Measurements from ENCODE around the gene TPSD1. TPM values are rescaled to one million over a fixed set of nuclear protein-coding genes. Genes with fewer than 3 reads are reported as not detected.

Gene TPSD1
- polyA plus RNA-seq, 3 donors = not detected

GRCh38 chr16:1216296-1216619, 39.6 kb upstream of the TPSD1 start:
- TF ChIP-seq CTCF (IDR thresholded peaks at IDR 0.05) = no peak
- intact Hi-C loops (cut with micrococcal nuclease) = loop anchor here in 1 of 2 donors (10.0 kb wide), 1 partner anchor 49 kb away; no protein-coding TSS in a partner anchor
- Histone ChIP-seq H3K9me3 (replicated peaks in 1 of 2; ENCODE audit: control insufficient read depth in 1 of 2, insufficient read depth in 1 of 2, low read length in 2 of 2) (no peaks in the 10 kb centered on the region), H2AFZ (ENCODE audit: insufficient read depth, low read depth, low read length, poor library complexity, severe bottlenecking) (no peak overlapping the region), H3K4me1 (ENCODE audit: control insufficient read depth in 1 of 2, insufficient read depth in 2 of 2, low read length in 2 of 2) (no peaks in the 10 kb centered on the region), H4K20me1 (ENCODE audit: insufficient read depth, low read length) (no peaks in the 10 kb centered on the region), H3K27ac (ENCODE audit: low read depth in 1 of 2, low read length in 2 of 2) (no peak overlapping the region), H3K4me3 (replicated peaks in 1 of 3; ENCODE audit: low read depth in 2 of 3, low read length in 3 of 3) (no peak overlapping the region), H3K4me2 (replicated peaks; ENCODE audit: extremely low read depth, low read length, poor library complexity, severe bottlenecking) (no peak overlapping the region), H3K9ac (ENCODE audit: insufficient read depth, low read length, poor library complexity, severe bottlenecking) (no peak overlapping the region), H3K36me3 (replicated peaks in 1 of 2; ENCODE audit: control insufficient read depth in 1 of 2, insufficient read depth in 2 of 2, low read length in 2 of 2) (no peaks in the 10 kb centered on the region), H3K79me2 (ENCODE audit: insufficient read depth, low read length) (no peaks in the 10 kb centered on the region), H3K27me3 (ENCODE audit: control insufficient read depth in 2 of 2, insufficient read depth in 2 of 2, low read length in 2 of 2) (no peaks in the 10 kb centered on the region)
- H3K27me3 Mint-ChIP-seq (ENCODE audit: low read depth in 3 of 3) = peaks cover 0 to 6% (median 0%) of the 10 kb centered on the region in 3 donors
- WGBS (ENCODE audit: insufficient coverage) = 87% methylated on average over 12 of the region's 12 CpGs
- H3K9me3 Mint-ChIP-seq = peaks cover 0 to 3% (median 0%) of the 10 kb centered on the region in 7 donors
- H3K36me3 Mint-ChIP-seq = no peaks in the 10 kb centered on the region
- H3K4me3 Mint-ChIP-seq = no peak overlapping the region
- no peak for DNase-seq
- H3K27ac Mint-ChIP-seq = no peak overlapping the region
- no peaks in the 10 kb centered on the region for H3K4me1 Mint-ChIP-seq

- H2AFZ ChIP-seq (ENCODE audit: insufficient read depth, low read depth, low read length, poor library complexity, severe bottlenecking) = no peak overlapping the region
- H3K4me2 ChIP-seq (replicated peaks; ENCODE audit: extremely low read depth, low read length, poor library complexity, severe bottlenecking) = no peak overlapping the region
- no peaks in the 10 kb centered on the region for H3K9me3 ChIP-seq (replicated peaks in 1 of 2; ENCODE audit: control insufficient read depth in 1 of 2, insufficient read depth in 1 of 2, low read length in 2 of 2)
- H3K36me3 ChIP-seq (replicated peaks in 1 of 2; ENCODE audit: control insufficient read depth in 1 of 2, insufficient read depth in 2 of 2, low read length in 2 of 2) = no peaks in the 10 kb centered on the region
- 93% methylated on average over 30 of the region's 32 CpGs for WGBS (ENCODE audit: insufficient coverage)
- H3K27ac ChIP-seq (ENCODE audit: low read depth in 1 of 2, low read length in 2 of 2) = no peak overlapping the region
- no peak overlapping the region for H3K4me3 ChIP-seq (replicated peaks in 1 of 3; ENCODE audit: low read depth in 2 of 3, low read length in 3 of 3)
- intact Hi-C loops (cut with micrococcal nuclease) = loop anchor here in 1 of 2 donors (10.0 kb wide), 1 partner anchor 48 kb away; no protein-coding TSS in a partner anchor
- H3K4me1 ChIP-seq (ENCODE audit: control insufficient read depth in 1 of 2, insufficient read depth in 2 of 2, low read length in 2 of 2) = no peaks in the 10 kb centered on the region
- Mint-ChIP-seq H3K9me3 (peaks cover 0 to 3% (median 0%) of the 10 kb centered on the region in 7 donors), H3K27ac (no peak overlapping the region), H3K27me3 (ENCODE audit: low read depth in 3 of 3) (peaks cover 0 to 6% (median 0%) of the 10 kb centered on the region in 3 donors), H3K36me3 (no peaks in the 10 kb centered on the region), H3K4me3 (no peak overlapping the region), H3K4me1 (no peaks in the 10 kb centered on the region)
- no peaks in the 10 kb centered on the region for H4K20me1 ChIP-seq (ENCODE audit: insufficient read depth, low read length)
- H3K27me3 ChIP-seq (ENCODE audit: control insufficient read depth in 2 of 2, insufficient read depth in 2 of 2, low read length in 2 of 2) = no peaks in the 10 kb centered on the region
- H3K79me2 ChIP-seq (ENCODE audit: insufficient read depth, low read length) = no peaks in the 10 kb centered on the region
- no peak for DNase-seq
- H3K9ac ChIP-seq (ENCODE audit: insufficient read depth, low read length, poor library complexity, severe bottlenecking) = no peak overlapping the region
- TF ChIP-seq CTCF (IDR thresholded peaks at IDR 0.05) = no peak
Measured at GRCh38 chr16:1216681-1217400, 39.0 kb upstream of the TPSD1 start.
